Measurements from ENCODE around the gene TSPAN33. TPM values are rescaled to one million over a fixed set of nuclear protein-coding genes. Genes with fewer than 3 reads are reported as not detected.

The TSPAN33 gene
- polyA plus RNA-seq, 12 donors, result 15.8 to 50.3 (median 33.7) TPM; not detected in 1

Other genes with a start within 250 kb of the TSPAN33 start
- gene KCP, start 234.0 kb upstream of the TSPAN33 start, polyA plus RNA-seq (ENCODE audit: insufficient read length in 12 of 12), result 1 to 10 TPM in 9 of 12 donors, under 1 TPM in 2, not detected in 1; 0.49 to 7.4 (median 1.4) TPM
- 1 to 10 TPM in 11 of 12 donors, not detected in 1; 1.4 to 9.5 (median 2.0) TPM for gene IRF5, start 206.8 kb upstream of the TSPAN33 start, polyA plus RNA-seq (ENCODE audit: insufficient read length in 12 of 12)
- gene TNPO3, start 89.6 kb upstream of the TSPAN33 start, polyA plus RNA-seq (ENCODE audit: insufficient read length in 12 of 12), result 10 to 100 TPM in 11 of 12 donors, not detected in 1; 28.7 to 34.6 (median 31.2) TPM
- 10 to 100 TPM in 11 of 12 donors, not detected in 1; 30.5 to 55.4 (median 45.1) TPM for gene SMO, start 43.9 kb downstream of the TSPAN33 start, polyA plus RNA-seq (ENCODE audit: insufficient read length in 12 of 12)
- 10 to 100 TPM in 11 of 12 donors, not detected in 1; 13.2 to 24.8 (median 16.1) TPM for gene AHCYL2, start 80.3 kb downstream of the TSPAN33 start, polyA plus RNA-seq (ENCODE audit: insufficient read length in 12 of 12)

All from muscle of arm (tissue), 12 donors.